ENCODE data around the gene RECQL5.
"Not testable (repeated sequence)": the region's sequence is repeated elsewhere in the genome, so short reads cannot be mapped to it uniquely, and the experiment has no call there.

Gene RECQL5

DNA sequence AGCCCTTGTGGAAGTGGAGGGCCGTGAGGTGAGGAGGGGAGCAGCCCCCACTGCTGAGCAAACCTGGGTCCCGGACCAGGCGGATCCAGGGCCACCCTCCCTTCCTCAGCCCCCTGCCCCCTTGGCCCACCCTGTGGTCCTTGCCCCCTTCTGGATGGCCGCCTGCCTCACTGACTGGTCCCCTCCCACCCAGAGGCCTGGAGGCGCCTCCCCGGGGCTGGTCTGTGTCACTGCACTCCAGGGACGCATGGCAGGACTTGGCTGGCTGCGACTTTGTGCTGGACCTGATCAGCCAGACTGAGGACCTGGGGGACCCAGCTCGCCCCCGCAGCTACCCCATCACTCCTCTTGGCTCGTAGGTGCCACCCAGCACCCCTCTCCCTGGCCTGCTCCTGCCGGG, 52.9 kb downstream of the RECQL5 start:
- no peak for FAIRE-seq

DNA sequence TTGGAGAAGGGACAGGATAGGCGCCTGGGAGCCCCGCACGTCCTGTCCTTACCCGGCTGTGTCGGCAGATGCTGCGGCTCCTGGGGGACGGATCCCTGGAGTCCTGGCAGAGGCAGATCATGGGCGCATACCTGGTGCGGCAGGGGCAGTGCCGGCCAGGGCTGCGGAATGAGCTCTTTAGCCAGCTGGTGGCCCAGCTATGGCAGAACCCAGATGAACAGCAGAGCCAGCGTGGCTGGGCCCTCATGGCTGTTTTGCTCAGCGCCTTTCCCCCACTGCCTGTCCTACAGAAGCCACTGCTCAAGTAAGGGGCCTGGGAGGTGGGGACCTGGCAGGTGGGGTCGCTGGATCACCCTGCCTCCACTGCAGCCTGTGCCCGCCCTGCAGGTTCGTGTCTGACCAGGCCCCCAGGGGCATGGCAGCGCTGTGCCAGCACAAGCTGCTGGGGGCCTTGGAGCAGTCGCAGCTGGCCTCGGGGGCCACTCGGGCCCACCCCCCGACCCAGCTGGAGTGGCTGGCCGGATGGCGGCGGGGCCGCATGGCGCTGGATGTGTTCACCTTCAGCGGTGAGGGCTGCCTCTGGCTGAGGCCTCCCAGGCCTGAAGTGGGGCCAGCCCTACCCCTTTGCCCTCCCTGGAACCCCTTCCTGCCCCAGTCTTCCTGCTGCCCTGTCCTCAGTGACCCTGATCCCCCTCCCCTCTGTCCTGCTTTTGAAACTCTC, 53.9 kb downstream of the RECQL5 start:
- FAIRE-seq: no peak

DNA sequence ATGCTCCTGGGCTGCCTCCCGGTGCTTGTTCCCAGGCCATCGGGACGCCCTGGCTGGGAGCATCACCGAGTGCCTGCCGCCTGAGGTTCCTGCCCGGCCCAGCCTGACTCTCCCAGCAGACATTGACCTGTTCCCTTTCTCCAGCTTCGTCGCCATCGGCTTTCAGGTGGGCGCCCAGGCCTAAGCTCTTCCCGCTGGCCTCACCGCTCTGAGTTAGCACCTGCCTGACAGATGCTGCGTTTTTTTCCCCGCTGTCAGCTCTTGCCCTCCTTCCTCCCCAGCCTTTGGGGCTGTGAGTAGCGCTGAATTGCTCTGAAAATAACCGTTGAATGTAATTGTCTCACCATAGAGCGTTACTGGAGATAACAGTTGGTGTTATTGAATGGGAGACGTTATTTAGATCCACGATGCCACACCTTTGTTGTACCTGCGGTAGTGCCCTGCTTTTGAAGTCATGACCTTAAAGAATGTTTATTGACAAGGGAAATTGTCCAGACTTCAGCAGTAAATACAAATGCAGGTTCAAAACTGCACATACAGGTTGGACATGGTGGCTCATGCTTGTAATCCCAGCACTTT, 55.0 kb downstream of the RECQL5 start:
- FAIRE-seq: no peak

DNA sequence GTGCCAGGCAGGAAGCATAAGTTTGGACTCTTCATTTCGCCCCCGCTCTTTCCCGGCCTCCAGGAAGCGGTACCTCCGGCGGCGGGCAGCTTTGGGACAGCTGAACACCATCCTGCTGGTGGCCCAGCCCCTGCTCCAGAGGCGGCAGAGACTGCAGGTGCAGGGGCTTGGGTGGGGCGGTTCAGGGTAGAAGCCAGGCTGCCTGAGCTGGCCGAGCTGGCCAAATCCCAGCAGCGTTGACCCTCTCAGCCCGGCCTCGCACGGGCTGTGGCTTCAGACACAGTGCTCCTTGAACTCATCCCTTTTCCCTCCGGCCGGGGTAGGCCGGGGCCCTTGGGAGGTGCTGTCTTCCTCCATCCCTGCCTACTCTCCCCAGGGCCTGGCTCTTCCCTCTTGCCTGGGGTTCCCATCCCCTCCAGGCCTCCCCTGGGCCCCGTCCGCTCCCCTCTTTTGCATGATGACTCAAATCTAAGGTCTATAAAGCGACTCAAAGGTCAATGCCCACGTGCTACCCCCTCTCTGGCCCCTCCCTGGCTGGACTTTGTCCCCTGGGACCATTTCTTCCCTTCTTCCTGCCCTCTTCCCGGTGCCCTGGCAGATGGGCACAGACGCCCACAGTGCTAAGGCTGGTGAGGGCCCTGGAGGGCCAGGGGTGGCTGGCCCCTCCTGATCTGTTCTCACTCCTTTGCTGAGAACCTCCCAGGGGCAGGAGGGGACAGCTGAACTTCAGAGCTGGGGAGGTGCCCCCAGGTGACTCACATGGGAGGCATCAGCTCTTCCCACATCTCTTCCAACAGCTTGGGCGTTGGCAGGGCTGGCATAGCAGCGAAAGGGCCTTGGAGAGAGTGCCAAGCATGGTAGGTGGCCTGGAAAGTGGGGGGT, 56.6 kb downstream of the RECQL5 start:
- no peak for FAIRE-seq

DNA sequence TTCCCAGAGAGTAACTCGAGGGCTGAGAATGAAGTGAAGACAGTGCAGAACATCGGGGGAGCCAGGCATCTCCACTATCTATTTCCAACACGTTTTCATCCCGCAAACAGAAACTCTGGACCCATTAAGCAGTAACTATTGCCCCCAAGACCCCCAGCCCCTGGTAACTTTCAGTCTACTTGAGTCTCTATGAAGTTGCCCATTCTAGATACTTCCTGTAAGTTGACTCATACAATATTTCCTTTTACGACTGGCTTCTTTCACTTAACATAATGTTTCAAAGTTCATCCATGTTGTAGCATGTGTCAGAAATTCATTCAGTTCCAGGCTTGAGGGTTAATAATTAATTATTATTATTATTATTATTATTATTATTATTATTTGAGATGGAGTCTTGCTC, 59.9 kb downstream of the RECQL5 start:
- no peak for FAIRE-seq

DNA sequence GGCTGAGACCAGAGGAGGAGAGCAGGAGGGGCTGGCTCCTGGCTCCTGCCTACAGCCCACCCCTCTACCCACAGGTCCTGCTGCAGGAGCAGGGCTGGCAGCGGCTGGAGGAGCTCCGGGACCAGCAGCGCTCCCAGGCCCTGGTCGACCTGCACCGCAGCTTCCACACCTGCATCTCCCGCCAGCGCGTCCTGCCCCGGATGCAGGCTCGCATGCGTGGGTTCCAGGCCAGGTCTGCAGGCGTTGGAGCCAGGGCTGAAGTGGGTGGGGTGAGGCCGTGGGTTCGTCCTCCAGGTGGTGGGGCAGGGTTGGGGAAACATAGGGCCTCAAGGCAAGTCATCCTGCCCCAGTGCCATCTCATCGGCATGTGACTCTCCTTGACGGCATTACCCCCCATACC, 61.2 kb downstream of the RECQL5 start:
- FAIRE-seq: no peak

DNA sequence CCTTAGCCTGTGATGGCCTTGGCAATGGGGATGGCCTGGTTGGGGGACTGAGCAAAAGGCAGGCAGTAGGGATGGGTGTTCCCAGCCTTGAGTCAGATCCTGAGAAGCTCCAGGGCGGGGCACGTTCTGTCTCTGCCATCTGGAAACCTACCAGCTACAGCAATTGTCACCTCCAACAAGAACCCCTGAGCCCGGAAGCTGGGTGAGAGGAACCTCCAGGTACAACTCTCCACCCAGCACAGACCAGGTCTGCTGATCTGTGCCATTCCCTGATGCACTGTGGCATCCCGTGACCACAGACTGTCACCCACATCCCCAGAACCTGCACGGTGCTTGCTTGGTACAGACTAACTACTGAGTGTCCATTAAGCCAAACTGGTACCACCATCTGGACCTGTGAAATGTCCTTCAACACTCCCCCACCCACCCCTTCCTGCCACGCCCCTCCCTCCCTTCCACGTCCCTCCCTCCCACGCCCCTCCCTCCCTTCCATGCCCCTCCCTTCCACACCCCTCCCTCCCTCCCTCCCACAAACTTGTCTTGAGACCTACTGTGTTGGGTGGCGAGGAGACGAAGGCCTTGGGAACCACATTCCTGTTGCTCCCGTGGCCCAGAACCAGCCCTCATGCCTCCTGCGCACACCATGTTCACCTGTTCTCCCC, 62.8 kb downstream of the RECQL5 start:
- no peak for FAIRE-seq

DNA sequence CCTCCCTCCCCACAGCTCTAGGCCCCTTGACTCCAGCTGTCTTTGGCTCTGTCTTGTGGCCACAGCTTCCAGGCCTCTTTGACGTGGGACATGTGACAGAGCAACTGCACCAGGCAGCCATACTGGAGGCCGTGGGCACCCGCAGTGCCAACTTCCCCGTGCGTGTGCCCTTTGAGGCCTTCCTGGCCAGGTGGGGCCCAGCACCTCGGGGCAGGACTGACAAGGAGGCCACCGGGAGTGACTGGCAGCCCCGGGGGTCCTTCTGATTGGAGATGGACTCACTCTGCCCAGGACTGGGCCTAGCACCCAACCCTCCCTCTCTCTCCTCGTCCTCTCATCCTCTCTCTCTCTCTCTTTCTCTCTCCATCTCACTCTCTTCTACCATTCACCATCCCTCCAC, 63.8 kb downstream of the RECQL5 start:
- FAIRE-seq: no peak

DNA sequence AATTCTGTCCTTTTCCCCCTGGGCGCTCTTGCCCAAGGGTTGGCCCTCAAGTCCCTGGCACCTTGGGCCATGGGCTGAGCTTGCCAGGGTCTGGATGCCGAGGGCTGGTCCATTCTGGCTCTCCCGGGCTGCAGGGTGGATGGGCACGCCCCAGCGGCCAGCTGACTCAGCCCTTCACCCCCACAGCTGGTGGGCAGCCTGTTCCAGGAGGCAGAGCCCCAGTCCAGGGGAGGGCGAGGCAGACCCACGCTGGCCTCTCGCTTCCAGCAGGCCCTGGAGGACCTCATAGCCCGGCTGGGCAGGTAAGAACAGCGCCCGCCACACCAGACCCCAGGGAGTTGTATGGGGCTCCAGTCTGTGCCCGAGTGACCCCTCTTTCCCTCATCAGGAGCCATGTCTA, 64.3 kb downstream of the RECQL5 start:
- no peak for FAIRE-seq

DNA sequence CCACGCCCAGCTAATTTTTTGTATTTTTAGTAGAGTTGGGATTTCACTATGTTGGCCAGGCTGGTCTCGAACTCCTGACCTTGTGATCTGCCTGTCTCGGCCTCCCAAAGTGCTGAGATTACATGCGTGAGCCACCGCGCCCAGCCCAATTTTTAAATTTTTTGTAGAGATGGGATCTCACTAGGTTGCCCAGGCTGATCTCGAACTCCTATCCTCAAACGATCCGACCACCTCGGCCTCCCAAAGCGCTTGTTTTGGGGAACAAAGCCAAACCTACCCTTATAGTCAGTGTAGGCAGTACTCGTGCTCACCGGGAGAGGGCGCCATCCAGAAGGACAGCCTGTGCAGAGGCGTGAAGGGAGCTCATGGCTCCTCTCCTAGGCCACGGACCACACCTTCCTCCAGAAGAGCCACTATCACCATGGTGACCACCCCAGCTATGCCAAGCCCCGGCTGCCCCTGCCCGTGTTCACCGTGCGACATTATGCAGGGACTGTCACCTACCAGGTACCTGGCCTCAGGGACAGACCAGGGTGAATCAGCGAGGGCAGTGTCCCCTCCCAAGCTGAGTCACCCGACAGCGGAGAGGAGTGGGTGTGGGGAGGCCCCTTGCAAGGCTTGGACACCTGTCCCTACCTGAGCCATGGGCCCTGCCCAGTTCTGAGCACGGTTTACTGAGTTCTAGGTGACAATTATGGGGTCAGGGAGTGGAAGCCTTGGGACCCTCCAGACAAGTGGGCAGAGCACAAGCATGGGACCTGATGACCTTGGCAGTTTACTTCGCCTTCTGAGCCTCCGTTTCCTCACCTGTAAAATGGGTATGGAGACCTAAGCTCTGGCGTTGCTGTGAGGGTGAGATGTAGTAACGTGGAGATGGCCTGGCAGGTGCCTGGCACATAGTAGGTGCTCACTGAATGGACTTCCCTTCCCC, 65.6 kb downstream of the RECQL5 start:
- FAIRE-seq: no peak

DNA sequence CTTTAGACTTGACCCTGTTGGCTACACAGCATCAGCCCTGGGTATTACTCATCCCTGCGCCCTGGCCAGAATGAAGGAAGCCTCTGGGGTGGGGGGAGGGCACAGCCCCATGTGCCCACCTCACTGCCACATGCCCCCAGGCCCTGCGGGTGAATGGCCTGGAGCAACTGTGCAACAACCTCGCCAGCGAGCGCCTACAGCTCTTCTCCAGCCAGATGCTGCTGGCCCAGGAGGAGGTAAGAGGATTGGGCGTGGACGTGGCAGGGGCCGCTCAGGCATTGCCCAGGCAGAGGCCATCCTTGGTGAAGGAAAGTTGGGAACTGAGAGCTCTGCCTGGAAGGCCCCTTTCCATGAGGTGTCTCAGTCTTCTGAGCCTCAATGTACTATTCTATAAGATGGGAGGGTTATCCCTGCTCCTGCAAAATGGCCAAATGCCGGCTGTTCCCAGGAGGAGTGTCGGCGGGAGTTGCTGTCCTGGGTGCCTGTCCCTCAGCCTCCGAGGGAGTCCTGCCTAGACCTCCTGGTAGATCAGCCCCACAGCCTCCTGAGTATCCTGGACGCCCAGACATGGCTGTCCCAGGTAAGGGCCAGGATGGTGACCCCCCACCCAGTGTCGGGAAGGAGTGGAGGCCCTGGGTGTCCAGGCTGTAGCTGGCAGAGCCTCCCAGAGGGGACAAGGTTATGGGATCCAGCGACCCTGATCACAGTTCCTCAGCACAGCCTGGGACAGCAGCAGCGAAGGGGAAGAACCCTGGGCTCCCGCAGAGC, 70.5 kb downstream of the RECQL5 start:
- FAIRE-seq: no peak

DNA sequence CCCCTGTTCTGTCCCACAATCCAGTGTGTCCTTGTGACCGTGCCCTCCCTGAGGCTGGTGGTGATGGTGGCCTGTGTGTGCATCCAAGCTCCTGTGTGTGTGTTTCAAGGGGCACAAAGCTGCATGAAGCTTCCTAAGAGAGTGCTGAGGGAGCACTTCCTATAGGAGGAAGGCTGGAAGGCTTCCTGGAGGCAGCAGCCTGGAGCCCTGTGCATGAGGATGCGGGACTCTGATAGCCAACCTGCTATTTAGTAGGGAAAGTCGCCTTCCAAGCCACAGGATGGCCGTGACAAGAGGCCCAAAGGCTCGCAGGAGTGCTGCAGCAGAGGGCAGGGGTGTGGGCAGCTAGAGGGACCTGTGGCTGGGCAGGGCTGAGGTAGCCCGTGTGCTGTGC, 71.0 kb downstream of the RECQL5 start:
- FAIRE-seq: no peak

DNA sequence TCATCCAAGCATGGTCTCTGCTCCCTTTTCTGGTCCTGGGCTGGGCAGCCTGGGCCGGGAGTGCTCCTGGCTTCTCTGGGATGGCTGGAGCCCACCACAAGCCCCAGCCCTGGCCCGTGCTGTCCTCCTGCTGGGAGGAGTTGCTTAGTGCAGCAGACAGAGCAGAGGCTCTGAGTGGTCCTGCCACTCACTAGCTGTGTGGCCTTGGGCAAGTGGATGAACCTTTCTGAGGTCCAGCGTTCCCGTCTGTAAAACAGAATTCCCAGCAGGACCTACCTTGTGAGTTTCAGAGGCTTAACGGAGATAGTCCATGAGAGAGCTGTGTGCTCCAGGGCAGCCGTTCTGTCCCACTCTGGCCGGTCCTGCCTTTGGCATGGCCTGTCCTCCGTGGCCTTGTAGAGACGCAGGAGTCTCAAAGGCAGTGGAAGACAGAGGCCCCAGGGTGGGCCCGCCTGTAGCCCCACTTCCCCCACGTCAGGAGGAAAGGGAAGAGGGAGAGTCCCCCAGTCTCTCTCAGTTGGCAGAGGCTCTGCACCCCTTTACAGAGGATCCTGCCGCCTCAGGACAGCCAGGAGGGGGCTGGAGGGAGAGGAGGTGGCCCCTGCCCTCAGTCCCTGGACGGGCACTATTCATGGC, 71.6 kb downstream of the RECQL5 start:
- FAIRE-seq: no peak

DNA sequence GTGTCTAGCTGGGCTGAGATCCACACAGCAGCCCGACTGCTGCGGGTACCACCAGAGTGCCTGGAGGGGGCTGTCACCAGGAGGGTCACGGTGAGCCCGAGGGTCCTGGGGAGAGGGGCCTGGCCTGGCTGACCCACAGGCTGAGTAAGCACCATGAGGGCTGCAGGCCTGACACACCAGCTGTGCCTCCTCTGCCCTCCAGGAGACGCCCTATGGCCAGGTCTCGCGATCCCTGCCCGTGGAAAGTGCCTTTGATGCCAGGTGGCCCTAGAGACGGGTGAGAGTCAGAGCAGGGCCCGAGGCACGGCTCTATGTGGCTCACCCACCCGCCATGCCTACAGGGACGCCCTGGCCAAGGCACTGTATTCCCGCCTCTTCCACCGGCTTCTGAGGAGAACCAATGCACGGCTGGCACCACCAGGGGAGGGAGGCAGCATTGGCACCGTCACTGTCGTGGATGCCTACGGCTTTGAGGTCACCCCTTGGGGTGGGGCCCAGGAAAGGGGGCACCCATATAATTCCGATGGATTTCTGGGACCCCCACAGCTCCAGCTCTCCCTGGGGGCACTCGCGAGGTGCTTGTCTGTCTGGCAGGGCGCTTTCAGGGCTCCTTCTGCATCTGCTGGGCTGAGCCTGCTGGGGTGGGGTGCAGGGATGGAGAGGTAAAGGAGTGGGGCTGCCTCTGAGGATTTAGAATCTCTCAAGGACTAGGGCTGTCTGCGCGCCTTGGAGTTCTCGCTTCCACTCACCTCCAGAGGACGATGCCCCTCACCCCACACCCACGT, 72.3 kb downstream of the RECQL5 start:
- no peak for FAIRE-seq

DNA sequence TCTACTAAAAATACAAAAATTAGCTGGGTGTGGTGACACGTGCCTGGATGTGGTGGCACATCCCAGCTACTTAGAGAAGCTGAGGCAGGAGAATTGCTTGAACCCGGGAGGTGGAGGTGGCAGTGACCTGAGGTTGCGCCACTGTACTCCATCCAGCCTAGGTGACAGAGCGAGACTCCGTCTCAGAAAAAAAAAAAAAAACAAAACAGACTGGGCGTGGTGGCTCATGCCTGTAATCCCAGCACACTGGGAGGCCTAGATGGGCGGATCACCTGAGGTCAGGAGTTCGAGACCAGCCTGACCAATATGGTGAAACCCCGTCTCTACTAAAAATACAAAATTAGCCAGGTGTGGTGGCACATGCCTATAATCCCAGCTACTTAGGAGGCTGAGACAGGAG, 73.5 kb downstream of the RECQL5 start:
- not testable (repeated sequence) for FAIRE-seq

DNA sequence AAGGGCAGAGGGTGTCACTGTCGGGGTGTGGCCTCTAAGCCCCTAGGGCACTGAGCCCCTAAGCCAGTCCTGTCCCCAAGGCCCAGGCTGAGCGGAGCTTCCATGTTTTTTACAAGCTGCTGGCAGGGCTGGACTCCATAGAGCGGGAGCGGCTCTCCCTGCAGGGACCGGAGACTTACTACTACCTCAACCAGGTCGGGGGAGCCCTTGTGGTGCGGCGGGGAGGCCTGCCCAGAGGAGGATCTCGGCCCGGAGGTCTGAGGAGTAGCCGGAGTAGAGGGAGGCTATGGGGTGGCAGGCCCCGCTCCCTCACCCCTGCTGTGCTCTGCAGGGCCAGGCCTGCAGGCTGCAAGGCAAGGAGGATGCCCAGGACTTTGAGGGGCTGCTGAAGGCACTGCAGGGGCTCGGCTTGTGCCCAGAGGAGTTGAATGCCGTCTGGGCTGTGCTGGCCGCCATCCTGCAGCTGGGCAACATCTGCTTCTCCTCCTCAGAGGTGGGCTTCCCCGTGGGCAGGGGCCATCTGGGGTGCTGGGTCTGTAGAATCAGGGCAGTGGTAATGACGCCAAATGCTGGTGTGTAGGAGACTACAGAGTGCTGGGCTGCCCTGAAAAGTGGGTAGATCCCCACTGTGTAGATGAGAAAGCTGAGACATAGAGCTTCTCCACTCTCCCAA, 74.5 kb downstream of the RECQL5 start:
- FAIRE-seq: no peak

DNA sequence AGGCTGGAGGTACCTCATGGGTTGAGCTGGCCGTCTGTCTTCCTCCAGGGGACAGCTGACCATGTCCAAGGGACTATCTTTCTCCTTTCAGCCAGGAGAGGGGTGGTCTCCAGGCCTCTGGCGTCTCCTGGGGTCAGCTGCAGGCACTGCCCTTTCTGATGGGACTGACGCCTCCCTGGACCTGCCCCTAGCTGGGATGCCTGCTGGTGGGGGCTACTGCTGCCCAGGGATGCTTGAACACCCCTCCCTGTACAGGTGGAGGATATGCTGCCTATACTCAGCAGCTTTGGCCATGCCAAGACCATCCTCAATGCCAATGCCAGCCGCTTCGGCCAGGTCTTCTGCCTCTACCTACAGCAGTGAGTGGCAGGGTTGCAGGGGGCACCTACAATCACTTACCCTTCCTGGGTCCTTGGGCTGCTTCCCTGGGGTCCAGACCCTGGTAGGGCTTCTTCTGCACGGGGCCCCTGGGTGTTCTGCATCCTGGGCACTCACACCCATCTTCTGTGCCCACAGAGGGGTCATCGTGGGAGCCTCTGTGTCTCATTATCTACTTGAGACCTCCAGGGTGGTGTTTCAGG, 75.1 kb downstream of the RECQL5 start:
- FAIRE-seq: no peak

DNA sequence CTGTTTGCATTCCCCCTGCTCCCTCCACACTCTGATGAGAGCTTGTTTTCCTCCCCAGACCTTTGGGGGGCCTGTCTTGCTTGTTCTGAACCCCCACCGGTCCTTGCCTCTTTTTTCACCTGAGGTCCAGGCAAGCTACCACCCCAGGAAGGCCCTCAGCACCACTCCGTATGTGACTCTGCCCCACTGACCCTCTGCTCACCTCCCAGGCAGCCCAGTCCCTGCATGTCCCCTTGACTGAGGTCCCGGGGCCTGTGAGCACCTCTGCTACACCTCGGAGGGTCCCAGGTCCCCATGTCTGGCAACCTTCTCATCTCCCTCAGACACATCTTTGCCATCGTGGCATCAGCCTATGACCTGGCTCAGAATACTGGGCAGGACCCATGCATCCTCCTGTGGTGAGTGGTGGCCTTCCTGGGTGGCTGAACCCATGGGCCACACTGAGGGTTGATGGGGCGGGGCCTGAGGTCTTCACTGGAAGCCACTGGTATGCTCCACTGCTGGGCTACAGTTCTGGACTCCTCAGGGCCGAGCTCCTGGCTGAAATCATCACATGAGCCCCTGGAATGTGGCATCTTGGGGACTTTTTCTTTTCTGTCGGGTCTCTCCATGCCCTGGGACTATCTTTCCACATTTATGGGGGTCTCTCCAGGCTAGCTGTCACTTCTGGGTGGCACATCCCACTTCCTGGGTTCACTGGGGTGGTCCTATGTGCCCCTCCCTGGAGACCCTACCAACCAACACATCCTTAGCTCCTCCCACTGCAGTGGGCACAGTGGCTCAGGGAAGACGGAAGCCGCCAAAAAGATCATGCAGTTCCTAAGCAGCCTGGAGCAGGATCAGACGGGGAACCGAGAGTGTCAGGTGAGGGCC, 75.9 kb downstream of the RECQL5 start:
- FAIRE-seq: no peak

All from TTC549 (cell line).